SK-N-SH treated with all-trans-retinoic acid at 6 μM for 48 hours (cell line): ENCODE measurements around the gene NEK7.

ENCODE experiments used
- ATAC-seq: fragments of 200-7000 bp; cut with Tn5 transposase; 3 replicates; pipeline ENCODE4 v1.9.1; 2020; ENCODE audit warnings: mild to moderate bottlenecking, moderate library complexity
- BACH2 ChIP-seq: fragments of 250-450 bp; sonication (Bioruptor Pico); IDR thresholded peaks from 2 replicates; pipeline ENCODE4 v1.9.0; 2021; ENCODE audit warnings: mild to moderate bottlenecking, borderline replicate concordance
- CSDC2 ChIP-seq: fragments of 250-450 bp; sonication (Bioruptor Pico); IDR thresholded peaks from 2 replicates; pipeline ENCODE4 v1.5.0; 2020; ENCODE audit warnings: mild to moderate bottlenecking, moderate library complexity
- ESRRG ChIP-seq: fragments of 250-450 bp; sonication (Bioruptor Pico); IDR thresholded peaks from 2 replicates; pipeline ENCODE4 v1.6.1; 2021; ENCODE audit warnings: mild to moderate bottlenecking
- GLIS3 ChIP-seq: fragments of 250-450 bp; sonication (Bioruptor Pico); IDR thresholded peaks from 2 replicates; pipeline ENCODE4 v1.5.0; 2020; ENCODE audit warnings: mild to moderate bottlenecking, moderate library complexity
- ISL1 ChIP-seq: fragments of 250-450 bp; sonication (Bioruptor Pico); IDR thresholded peaks from 2 replicates; pipeline ENCODE4 v2.1.2; 2022; ENCODE audit warnings: mild to moderate bottlenecking, moderate library complexity
- PPARA ChIP-seq: fragments of 250-450 bp; sonication (Bioruptor Pico); IDR thresholded peaks from 2 replicates; pipeline ENCODE4 v1.5.0; 2020; ENCODE audit warnings: mild to moderate bottlenecking, borderline replicate concordance
- RARB ChIP-seq: fragments of 250-450 bp; sonication (Bioruptor Pico); IDR thresholded peaks from 2 replicates; pipeline ENCODE4 v1.8.0; 2021; ENCODE audit warnings: mild to moderate bottlenecking, moderate library complexity
- SNAI2 ChIP-seq: fragments of 250-450 bp; sonication (Bioruptor Pico); IDR thresholded peaks from 2 replicates; pipeline ENCODE4 v1.5.0; 2020; ENCODE audit warnings: mild to moderate bottlenecking, moderate library complexity
- TCF4 ChIP-seq: fragments of 250-450 bp; sonication (Bioruptor Pico); IDR thresholded peaks from 2 replicates; pipeline ENCODE4 v1.8.0; 2021; ENCODE audit warnings: mild to moderate bottlenecking, moderate library complexity, borderline replicate concordance
- TOX ChIP-seq: fragments of 250-450 bp; sonication (Bioruptor Pico); IDR thresholded peaks from 2 replicates; pipeline ENCODE4 v1.8.0; 2021; ENCODE audit warnings: mild to moderate bottlenecking, moderate library complexity, borderline replicate concordance
- ZC3H10 ChIP-seq: fragments of 250-450 bp; sonication (Bioruptor Pico); IDR thresholded peaks from 2 replicates; pipeline ENCODE4 v1.5.1; 2021; ENCODE audit warnings: mild to moderate bottlenecking, moderate library complexity
- ZFP3 ChIP-seq: fragments of 250-450 bp; sonication (Bioruptor Pico); IDR thresholded peaks from 2 replicates; pipeline ENCODE4 v1.5.0; 2020; ENCODE audit warnings: mild to moderate bottlenecking, moderate library complexity
- ZFP30 ChIP-seq: fragments of 450-650 bp; formaldehyde crosslinking; IDR thresholded peaks from 2 replicates; pipeline ENCODE4 v1.5.0; 2022; ENCODE audit warnings: mild to moderate bottlenecking, moderate library complexity
- ZNF565 ChIP-seq: fragments of 450-650 bp; formaldehyde crosslinking; conservative IDR thresholded peaks from 2 replicates; pipeline ENCODE4 v1.5.0; 2020; ENCODE audit warnings: low read depth, mild to moderate bottlenecking, moderate library complexity
- ZNF70 ChIP-seq: fragments of 450-650 bp; formaldehyde crosslinking; IDR thresholded peaks from 2 replicates; pipeline ENCODE4 v1.5.0; 2020; ENCODE audit warnings: mild to moderate bottlenecking, moderate library complexity
- ZNF8 ChIP-seq: fragments of 450-650 bp; formaldehyde crosslinking; IDR thresholded peaks from 2 replicates; pipeline ENCODE4 v1.5.0; 2020; ENCODE audit warnings: mild to moderate bottlenecking, moderate library complexity
- TF ChIP-seq, protein P1 (sequence below): fragments of 250-450 bp; sonication (Bioruptor Pico); IDR thresholded peaks from 2 replicates; pipeline ENCODE4 v1.5.0; 2020; ENCODE audit warnings: mild to moderate bottlenecking, moderate library complexity
- TF ChIP-seq, protein P2 (sequence below): fragments of 250-450 bp; sonication (Bioruptor Pico); IDR thresholded peaks from 2 replicates; pipeline ENCODE4 v1.5.1; 2021; ENCODE audit warnings: mild to moderate bottlenecking, moderate library complexity
- TF ChIP-seq, protein P3 (sequence below): fragments of 250-450 bp; sonication (Bioruptor Pico); IDR thresholded peaks from 2 replicates; pipeline ENCODE4 v1.8.0; 2020; ENCODE audit warnings: mild to moderate bottlenecking, moderate library complexity, borderline replicate concordance
- TF ChIP-seq, protein P4 (sequence below): fragments of 250-450 bp; sonication (Bioruptor Pico); IDR thresholded peaks from 2 replicates; pipeline ENCODE4 v1.8.0; 2021; ENCODE audit warnings: low read depth, mild to moderate bottlenecking, moderate library complexity, borderline replicate concordance
- TF ChIP-seq, protein P5 (sequence below): fragments of 250-450 bp; sonication (Bioruptor Pico); IDR thresholded peaks from 2 replicates; pipeline ENCODE4 v1.5.1; 2020; ENCODE audit warnings: low read depth, mild to moderate bottlenecking, moderate library complexity

The NEK7 gene

DNA sequence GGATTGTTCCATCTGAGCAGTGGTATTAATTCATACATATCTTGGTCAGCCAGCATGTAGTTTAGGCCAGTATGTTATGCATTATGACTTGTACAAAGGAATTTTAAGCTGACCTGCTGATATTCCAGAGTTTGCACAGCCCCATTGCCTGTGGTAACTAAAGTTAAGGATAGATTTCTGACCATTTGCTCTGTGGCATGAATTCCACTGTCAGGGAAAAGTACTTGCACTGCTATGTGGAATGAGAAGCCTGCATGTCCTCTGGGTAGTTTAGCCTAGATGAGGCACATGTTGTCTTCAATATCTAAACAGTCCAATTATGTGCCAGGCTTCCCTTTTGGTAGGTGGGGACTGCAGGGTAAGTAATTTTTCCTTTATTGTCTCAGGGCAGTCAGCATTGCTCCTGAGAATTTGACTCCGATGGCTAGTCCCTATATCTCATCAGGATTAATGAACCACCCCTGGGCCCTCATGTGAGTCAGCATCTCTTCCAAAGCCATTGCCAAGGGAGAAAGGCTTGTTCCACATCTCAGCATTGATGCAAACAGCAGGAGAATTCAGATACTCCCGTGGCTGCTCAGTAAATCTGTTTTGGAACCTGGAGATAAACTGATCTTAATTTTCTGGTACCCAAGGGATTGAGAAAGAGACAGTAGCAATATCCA is 30.2 kb downstream of the NEK7 start:
- ATAC-seq, result no peak; the same call in 2 of the 3 replicates
- TF ChIP-seq ZFP30 (CRISPR knock-in tag) (no peak), ISL1 (CRISPR knock-in tag) (no peak), RARB (CRISPR knock-in tag) (no peak), CSDC2 (CRISPR knock-in tag) (no peak), ZNF565 (no peak), GLIS3 (CRISPR knock-in tag) (no peak)
- TF ChIP-seq, protein P1, sequence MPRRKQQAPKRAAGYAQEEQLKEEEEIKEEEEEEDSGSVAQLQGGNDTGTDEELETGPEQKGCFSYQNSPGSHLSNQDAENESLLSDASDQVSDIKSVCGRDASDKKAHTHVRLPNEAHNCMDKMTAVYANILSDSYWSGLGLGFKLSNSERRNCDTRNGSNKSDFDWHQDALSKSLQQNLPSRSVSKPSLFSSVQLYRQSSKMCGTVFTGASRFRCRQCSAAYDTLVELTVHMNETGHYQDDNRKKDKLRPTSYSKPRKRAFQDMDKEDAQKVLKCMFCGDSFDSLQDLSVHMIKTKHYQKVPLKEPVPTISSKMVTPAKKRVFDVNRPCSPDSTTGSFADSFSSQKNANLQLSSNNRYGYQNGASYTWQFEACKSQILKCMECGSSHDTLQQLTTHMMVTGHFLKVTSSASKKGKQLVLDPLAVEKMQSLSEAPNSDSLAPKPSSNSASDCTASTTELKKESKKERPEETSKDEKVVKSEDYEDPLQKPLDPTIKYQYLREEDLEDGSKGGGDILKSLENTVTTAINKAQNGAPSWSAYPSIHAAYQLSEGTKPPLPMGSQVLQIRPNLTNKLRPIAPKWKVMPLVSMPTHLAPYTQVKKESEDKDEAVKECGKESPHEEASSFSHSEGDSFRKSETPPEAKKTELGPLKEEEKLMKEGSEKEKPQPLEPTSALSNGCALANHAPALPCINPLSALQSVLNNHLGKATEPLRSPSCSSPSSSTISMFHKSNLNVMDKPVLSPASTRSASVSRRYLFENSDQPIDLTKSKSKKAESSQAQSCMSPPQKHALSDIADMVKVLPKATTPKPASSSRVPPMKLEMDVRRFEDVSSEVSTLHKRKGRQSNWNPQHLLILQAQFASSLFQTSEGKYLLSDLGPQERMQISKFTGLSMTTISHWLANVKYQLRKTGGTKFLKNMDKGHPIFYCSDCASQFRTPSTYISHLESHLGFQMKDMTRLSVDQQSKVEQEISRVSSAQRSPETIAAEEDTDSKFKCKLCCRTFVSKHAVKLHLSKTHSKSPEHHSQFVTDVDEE, result no peak

DNA sequence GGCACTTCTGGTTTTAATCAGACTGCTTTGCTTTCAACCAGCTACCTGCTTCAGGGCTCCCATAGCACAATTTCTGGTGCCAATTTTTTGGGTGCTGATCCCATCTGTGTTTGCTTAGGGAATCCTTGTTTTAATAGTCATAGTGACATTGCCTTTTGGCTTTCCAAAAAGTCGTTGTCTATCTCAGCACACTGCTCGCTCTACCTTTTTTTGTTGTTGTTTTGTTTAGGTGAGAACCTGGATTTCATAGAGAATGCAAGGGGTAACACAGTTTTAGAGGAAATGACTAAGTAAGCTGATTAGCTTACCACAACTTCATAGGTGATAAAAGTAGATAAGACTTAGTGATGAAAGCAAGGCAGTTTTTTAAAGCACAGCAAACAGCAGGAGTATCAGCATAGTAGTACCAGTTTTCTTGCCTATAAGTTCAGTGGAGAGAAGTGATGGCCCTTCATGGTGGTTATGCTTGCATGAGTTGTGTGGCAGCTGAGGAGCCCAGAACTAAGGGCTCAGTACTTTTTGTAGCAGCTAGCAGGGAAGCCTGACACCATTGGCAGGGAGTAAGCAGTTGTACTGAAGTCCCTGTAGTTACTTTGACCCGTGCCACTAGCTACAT is 31.3 kb downstream of the NEK7 start:
- ATAC-seq, result peak; percentile 22
- TF ChIP-seq ESRRG (CRISPR knock-in tag) (no peak), GLIS3 (CRISPR knock-in tag) (no peak), ISL1 (CRISPR knock-in tag) (no peak), BACH2 (no peak), SNAI2 (CRISPR knock-in tag) (no peak), ZFP30 (CRISPR knock-in tag) (no peak), ZNF565 (no peak), ZNF70 (no peak), ZC3H10 (no peak), ZNF8 (CRISPR knock-in tag) (no peak), TOX (no peak)
- TF ChIP-seq, protein P2, sequence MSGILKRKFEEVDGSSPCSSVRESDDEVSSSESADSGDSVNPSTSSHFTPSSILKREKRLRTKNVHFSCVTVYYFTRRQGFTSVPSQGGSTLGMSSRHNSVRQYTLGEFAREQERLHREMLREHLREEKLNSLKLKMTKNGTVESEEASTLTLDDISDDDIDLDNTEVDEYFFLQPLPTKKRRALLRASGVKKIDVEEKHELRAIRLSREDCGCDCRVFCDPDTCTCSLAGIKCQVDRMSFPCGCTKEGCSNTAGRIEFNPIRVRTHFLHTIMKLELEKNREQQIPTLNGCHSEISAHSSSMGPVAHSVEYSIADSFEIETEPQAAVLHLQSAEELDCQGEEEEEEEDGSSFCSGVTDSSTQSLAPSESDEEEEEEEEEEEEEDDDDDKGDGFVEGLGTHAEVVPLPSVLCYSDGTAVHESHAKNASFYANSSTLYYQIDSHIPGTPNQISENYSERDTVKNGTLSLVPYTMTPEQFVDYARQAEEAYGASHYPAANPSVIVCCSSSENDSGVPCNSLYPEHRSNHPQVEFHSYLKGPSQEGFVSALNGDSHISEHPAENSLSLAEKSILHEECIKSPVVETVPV (CRISPR knock-in tag), result no peak
- TF ChIP-seq, protein P3, sequence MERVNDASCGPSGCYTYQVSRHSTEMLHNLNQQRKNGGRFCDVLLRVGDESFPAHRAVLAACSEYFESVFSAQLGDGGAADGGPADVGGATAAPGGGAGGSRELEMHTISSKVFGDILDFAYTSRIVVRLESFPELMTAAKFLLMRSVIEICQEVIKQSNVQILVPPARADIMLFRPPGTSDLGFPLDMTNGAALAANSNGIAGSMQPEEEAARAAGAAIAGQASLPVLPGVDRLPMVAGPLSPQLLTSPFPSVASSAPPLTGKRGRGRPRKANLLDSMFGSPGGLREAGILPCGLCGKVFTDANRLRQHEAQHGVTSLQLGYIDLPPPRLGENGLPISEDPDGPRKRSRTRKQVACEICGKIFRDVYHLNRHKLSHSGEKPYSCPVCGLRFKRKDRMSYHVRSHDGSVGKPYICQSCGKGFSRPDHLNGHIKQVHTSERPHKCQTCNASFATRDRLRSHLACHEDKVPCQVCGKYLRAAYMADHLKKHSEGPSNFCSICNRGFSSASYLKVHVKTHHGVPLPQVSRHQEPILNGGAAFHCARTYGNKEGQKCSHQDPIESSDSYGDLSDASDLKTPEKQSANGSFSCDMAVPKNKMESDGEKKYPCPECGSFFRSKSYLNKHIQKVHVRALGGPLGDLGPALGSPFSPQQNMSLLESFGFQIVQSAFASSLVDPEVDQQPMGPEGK (CRISPR knock-in tag), result no peak

DNA sequence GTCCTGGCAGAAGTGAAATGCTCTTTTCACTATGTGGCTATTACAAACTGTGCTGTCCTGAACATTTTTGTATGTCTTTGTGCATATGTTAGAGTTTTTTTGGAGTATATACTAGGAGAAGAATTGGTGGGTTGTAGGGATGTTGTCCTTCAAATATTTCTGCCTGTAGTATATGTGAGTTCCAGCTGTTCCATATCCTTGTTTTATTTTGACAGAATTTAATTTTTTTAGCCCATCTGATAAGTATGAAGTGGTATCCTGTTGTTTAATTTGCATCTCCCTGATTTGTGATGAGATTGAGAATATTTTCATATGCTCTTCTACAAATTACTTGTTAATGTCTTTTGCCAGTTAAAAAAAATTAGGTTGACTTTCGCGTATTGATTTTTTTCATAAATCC is 34.3 kb downstream of the NEK7 start:
- no peak; the same call in 2 of the 3 replicates for ATAC-seq
- TF ChIP-seq PPARA (CRISPR knock-in tag) (no peak), ZFP3 (CRISPR knock-in tag) (no peak), ISL1 (CRISPR knock-in tag) (no peak), ZC3H10 (no peak), TOX (no peak), ZNF565 (no peak), TCF4 (CRISPR knock-in tag) (no peak), ZNF70 (no peak), BACH2 (no peak)
- TF ChIP-seq, protein P3 (CRISPR knock-in tag), result no peak
- TF ChIP-seq, protein P1, result no peak
- TF ChIP-seq, protein P4, sequence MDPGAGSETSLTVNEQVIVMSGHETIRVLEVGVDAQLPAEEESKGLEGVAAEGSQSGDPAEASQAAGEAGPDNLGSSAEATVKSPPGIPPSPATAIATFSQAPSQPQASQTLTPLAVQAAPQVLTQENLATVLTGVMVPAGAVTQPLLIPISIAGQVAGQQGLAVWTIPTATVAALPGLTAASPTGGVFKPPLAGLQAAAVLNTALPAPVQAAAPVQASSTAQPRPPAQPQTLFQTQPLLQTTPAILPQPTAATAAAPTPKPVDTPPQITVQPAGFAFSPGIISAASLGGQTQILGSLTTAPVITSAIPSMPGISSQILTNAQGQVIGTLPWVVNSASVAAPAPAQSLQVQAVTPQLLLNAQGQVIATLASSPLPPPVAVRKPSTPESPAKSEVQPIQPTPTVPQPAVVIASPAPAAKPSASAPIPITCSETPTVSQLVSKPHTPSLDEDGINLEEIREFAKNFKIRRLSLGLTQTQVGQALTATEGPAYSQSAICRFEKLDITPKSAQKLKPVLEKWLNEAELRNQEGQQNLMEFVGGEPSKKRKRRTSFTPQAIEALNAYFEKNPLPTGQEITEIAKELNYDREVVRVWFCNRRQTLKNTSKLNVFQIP (CRISPR knock-in tag), result no peak
- TF ChIP-seq, protein P5, sequence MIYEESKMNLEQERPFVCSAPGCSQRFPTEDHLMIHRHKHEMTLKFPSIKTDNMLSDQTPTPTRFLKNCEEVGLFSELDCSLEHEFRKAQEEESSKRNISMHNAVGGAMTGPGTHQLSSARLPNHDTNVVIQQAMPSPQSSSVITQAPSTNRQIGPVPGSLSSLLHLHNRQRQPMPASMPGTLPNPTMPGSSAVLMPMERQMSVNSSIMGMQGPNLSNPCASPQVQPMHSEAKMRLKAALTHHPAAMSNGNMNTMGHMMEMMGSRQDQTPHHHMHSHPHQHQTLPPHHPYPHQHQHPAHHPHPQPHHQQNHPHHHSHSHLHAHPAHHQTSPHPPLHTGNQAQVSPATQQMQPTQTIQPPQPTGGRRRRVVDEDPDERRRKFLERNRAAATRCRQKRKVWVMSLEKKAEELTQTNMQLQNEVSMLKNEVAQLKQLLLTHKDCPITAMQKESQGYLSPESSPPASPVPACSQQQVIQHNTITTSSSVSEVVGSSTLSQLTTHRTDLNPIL (CRISPR knock-in tag), result no peak
- TF ChIP-seq, protein P2 (CRISPR knock-in tag), result no peak
